ENCODE data around the gene IQGAP3.
A peak's percentile ranks its signal among the peaks of the same experiment; 100 is the strongest.
"Not testable (repeated sequence)": the region's sequence is repeated elsewhere in the genome, so short reads cannot be mapped to it uniquely, and the experiment has no call there.

IQGAP3 gene

DNA sequence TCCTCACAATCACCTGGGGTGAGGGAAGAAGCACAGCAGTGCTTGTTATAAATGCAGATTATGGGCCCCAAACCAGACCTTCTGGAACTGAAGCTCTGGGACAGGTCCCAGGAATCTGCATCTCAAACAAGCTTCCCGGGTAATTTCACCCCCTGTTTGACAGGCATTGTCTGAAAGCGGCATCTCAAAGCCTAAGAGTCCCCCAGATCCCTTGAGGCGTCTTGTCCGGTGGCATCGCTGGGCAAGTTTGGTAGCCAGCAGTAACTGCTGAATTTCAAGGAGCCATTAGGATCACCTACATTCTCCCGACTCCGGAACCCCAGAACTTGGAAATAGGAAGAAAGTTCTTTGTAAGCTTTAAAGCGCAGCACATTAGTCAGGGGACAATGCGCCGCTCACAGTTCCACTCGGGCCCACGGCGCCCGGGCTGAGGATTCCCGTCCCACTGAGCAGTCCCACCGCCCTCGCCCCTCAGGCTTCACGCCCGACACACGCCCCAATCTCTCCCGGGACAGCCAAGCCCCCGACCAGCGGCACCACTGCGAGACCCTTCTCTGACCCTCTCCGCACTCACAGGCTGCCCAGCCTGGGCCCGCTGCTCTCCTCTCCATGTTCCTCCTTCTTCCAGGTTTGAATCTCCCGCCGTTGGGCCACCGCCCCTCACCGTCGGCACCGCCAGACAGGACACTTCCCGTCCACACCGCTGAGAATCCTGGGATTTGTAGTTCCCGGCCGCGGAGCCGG is at the start of gene IQGAP3:
Gene IQGAP3 (minus strand): TSS at position 647 of the 744 bp plus-strand sequence. CDS start 36 bp downstream, at position 611.
- no peak for DNase-seq (ENCODE audit: low read depth, low spot score)

DNA sequence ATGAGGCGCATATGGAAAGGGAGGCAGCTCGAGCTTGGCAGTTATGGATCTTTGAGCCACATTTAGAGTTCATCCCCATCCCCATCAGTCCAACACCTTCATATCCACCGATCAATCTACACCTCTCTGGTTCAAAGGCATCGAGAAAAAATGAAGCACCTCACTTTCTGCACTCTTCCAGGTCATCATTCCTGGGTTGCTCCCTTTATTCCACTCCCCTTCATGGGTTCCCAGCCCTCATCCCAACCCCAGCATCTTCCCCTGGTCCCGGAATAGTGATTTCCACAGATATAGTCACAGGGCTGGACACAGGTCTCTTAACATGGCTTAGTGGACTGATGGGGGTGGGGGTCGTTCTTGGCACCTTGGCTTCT is 47.2 kb upstream of the IQGAP3 start:
- no peak for DNase-seq (ENCODE audit: low read depth, low spot score)

- no peak for DNase-seq (ENCODE audit: low read depth, low spot score)
Observed at GRCh38 chr1:156618853-156619581, 46.7 kb upstream of the IQGAP3 start, which contains the start of gene HAPLN2. HAPLN2 (plus strand) TSS chr1:156619415; CDS start chr1:156623491, 4,076 bp downstream.

GRCh38 chr1:156616463-156616862 is 44.1 kb upstream of the IQGAP3 start:
- DNase-seq (ENCODE audit: low read depth, low spot score) = no peak

- DNase-seq (ENCODE audit: low read depth, low spot score) = no peak
Observed at GRCh38 chr1:156615946-156616345, 43.6 kb upstream of the IQGAP3 start.

DNA sequence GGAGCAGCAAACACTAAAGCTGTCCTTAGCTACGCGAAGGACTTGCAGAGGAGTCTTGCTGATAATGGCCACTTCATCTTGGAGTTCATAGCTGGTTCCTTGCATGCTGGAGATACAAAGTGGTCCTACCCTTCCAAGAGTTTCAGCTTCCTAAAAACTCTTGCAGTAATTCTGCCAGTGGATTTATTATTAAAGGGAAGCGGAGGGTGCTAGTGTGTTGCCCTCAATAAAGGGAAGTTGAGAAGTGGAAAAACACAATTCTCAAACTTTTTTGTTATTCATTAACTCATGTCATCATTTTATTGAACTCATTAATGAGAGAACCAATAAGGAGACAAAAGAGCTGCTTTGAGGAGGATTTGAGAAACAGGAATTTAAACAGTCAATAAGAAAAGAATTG is 40.3 kb upstream of the IQGAP3 start:
- no peak for DNase-seq (ENCODE audit: low read depth, low spot score)

DNA sequence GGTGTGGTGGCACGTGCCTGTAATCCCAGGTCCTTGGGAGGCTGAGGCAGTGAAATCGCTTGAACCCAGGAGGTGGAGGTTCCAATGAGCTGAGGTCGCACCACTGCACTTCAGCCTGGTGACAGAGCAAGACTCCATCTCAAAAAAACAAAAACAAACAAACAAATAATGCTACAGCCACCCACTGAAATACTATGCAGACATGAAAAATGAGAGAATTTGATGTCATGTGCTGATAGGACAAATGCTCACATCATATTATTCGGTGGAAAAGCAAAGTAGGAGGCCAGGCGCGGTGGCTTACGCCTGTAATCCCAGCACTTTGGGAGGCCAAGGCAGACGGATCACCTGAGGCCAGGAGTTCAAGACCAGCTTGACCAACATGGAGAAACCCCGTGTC is 37.7 kb upstream of the IQGAP3 start:
- DNase-seq (ENCODE audit: low read depth, low spot score) = not testable (repeated sequence)

DNA sequence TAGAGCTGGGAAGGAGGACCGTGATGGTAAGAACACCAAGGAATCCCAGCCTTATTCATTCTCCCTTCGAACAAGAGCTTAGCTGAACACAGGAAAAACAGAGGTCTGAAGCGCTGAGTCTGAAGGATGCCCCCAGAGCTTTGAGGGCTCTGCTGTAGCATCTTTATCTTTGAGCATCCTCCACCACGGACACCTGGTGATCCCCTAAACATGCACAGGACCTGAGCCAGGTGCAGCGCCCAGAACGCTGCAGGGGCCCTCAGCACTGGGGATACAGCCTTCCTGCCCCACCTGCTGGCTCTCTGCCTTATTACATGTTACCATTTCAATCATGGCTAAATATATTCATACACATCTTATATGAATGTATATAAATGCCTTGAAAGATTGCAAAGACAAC is 36.6 kb upstream of the IQGAP3 start:
- no peak for DNase-seq (ENCODE audit: low read depth, low spot score)

DNA sequence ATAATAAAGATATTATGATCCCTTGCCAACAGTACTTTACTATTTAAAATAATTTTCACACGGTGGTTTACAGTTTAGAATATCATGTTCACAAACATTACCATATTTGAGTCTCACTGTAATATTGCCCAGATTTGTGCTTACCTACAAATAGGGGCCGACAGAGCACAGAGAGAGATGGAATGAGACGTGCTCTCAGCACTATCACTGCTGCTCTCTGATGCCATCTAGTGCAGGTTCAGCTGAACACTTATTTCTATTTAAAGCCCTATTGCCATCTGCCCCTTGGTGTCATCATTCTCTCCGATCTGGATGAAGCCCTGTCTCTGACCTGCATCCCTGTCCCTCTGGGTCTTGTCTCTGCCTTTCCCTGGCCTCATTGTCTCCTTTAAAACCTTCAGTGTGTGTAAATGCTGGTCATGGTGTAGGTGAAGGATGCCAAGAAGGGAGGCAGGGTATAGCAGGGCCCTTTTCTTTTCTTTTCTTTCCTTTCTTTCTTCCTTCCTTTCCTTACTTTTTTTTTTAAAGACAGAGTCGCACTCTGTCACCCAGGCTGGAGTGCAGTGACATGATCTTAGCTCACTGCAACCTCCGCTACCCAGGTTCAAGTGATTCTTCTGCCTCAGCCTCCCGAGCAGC is 35.8 kb upstream of the IQGAP3 start:
- DNase-seq (ENCODE audit: low read depth, low spot score) = no peak

- not testable (repeated sequence) for DNase-seq (ENCODE audit: low read depth, low spot score)
Observed at GRCh38 chr1:156607344-156607743, 35.0 kb upstream of the IQGAP3 start.

DNA sequence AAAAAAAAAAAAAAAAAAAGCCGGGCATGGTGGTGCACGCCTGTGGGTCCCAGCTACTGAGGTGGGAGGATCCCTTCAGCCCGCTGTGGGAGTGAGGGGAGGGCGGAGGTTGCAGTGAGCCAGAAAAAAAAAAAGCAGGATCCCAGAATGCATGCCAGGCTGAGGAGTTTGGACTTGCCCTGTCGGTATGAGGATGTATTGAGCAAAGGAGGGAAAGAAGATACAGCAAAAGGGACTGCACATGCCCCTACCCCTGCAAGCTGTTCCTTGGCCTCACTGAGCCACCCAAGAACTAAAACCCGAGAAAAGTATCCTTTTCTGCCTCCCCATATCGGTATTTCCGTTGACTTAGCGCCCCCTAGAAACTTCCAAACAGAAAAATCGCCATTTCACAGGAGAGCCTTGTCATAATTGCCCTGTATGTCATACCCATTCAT is 30.2 kb upstream of the IQGAP3 start:
- DNase-seq (ENCODE audit: low read depth, low spot score) = no peak

DNA sequence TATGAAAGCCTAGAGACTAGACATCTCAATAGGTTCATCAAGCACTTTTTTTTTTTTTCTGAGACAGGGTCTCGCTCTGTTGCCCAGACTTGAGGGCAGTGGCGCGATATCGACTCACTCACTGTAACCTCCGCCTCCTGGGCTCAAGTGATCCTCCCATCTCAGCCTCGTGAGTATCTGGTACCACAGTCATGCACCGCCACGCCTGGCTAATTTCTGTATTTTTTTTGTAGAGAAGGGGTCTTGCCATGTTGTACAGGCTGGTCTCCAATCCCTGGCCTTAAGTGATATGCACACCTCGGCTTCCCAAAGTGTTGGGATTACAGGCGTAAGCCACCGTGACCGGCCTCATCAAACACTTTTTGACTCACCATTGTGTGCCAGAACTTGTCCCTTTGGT is 29.5 kb upstream of the IQGAP3 start:
- DNase-seq (ENCODE audit: low read depth, low spot score) = no peak

DNA sequence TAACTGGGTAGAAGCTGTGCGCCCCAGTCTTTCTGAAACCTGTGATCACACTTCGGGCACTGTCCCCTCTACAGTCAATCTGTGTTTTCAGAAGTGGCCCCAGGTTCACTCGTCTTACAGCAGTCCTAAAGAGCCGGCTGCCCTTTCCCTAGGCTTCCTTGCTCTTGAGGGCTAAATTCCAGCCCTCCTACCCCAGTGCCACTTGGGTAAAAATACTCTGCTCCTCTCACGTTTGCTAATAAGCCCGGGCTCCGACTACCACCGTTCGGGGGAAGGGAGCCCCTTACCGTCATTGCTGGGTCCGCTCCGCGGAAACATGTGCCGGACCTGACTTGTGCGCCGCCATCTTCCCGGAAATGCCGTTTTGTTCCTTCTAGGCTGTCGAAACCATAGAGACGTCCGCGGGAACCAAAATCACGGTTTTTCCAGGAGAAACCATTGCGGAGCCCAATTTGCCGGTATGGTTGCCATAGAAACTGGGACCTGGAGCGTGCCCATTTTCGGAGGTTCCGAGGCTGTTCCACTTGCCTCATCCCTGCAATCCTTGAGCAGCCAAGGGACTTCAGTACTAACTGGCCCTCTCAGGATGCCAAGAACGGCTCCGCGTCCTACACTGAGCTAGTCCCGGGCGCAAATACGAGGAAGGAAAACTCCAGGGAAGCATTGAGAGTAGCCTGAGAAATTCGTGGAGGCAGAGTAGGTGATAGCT is 28.9 kb upstream of the IQGAP3 start, which contains the start of gene GPATCH4:
Gene GPATCH4 (minus strand): TSS at position 358 of the 709 bp plus-strand sequence.
- peak; percentile 42 for DNase-seq (ENCODE audit: low read depth, low spot score)

DNA sequence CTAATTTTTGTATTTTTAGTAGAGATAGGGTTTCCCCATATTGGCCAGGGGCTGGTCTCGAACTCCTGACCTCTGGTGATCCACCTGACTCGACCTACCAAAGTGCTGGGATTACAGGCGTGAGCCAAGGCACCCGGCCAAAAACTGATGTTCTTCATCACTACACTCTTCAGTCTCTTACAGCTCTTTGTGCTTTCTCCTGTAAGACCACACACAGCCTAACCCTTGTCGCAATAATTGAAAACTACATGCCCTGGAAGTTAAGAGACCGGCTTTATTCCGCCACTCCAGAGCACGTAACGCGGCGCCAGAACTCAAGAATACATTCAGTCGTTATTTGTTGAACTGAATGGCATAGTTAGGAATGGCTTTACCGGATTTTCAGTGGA is 28.4 kb upstream of the IQGAP3 start:
- no peak for DNase-seq (ENCODE audit: low read depth, low spot score)

GRCh38 chr1:156599811-156600210 is 27.4 kb upstream of the IQGAP3 start:
- DNase-seq (ENCODE audit: low read depth, low spot score) = no peak

DNA sequence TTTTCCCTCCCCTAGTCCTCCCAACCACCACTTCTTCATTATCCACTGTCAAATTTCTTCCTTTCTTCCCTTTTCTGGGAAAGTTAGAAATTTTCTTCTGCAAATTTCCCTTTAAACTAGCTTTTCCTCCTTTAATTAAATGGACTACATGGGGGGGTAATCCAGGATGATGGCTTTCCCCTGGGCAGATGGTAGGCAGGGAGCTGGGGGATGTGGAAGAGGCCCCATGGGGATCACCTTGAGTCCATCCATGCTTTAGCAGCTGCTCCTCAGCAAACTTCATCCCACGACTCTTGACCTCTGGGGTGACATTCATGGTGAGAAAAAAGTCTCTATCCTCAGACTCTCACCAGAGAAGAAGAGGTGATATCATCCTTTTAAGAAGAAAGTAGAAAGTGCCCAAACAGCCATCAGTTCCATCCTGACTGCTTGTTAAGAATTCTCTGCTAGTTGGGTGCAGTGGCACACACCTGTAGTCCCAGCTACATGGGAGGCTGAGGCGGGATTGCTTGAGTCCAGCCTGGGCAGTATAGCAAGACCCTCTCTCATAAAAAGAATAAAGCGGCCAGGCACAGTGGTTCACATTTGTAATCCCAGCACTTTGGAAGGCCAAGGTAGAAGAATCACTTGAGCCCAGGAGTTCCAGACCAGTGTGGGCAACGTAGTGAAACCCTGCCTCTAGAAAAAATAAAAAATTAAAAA is 26.5 kb upstream of the IQGAP3 start:
- no peak for DNase-seq (ENCODE audit: low read depth, low spot score)

GRCh38 chr1:156598125-156598524 is 25.8 kb upstream of the IQGAP3 start:
- DNase-seq (ENCODE audit: low read depth, low spot score) = no peak

GRCh38 chr1:156596426-156596825 is 24.1 kb upstream of the IQGAP3 start:
- DNase-seq (ENCODE audit: low read depth, low spot score) = no peak

- DNase-seq (ENCODE audit: low read depth, low spot score) = no peak
Observed at GRCh38 chr1:156595016-156595415, 22.7 kb upstream of the IQGAP3 start.

GRCh38 chr1:156594190-156594589 is 21.8 kb upstream of the IQGAP3 start:
- DNase-seq (ENCODE audit: low read depth, low spot score) = no peak

GRCh38 chr1:156593661-156593989 is 21.3 kb upstream of the IQGAP3 start:
- DNase-seq (ENCODE audit: low read depth, low spot score) = no peak
